HG02943 (cell line): ENCODE results near the gene PCBD2.
"Not testable (repeated sequence)": the region's sequence is repeated elsewhere in the genome, so short reads cannot be mapped to it uniquely, and the experiment has no call there.

ENCODE experiments used
- ATAC-seq: cut with Tn5 transposase; IDR thresholded peaks from one replicate; pipeline ENCODE4 v1.9.1; 2021; ENCODE audit warnings: mild to moderate bottlenecking, low read depth, moderate library complexity; ENCODE audit not compliant: unreplicated experiment

PCBD2 gene

GRCh38 chr5:134949316-134949715 is 44.4 kb downstream of the PCBD2 start:
- ATAC-seq: no peak

- ATAC-seq: no peak
Observed at GRCh38 chr5:134957920-134958608, 53.1 kb downstream of the PCBD2 start.

DNA sequence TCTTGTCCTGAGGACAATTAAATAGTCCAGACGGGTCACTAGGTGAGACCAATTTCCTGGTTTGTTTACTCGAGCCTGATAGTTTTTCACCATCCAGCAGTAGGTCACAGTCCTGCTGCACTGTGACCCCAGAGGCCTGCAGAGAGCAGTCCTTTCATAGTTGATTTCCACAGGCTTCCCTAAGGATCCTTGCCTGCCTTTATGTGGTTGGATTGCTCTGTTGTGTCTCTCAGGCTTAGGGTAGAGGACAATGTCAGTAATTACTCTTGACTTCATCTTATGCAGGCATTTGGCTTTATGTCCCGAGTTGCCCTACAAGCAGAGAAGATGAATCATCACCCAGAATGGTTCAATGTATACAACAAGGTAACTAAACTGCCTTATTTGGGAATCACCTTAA is 53.8 kb downstream of the PCBD2 start:
- ATAC-seq: no peak

- no peak for ATAC-seq
Observed at GRCh38 chr5:134963098-134963497, 58.2 kb downstream of the PCBD2 start.

DNA sequence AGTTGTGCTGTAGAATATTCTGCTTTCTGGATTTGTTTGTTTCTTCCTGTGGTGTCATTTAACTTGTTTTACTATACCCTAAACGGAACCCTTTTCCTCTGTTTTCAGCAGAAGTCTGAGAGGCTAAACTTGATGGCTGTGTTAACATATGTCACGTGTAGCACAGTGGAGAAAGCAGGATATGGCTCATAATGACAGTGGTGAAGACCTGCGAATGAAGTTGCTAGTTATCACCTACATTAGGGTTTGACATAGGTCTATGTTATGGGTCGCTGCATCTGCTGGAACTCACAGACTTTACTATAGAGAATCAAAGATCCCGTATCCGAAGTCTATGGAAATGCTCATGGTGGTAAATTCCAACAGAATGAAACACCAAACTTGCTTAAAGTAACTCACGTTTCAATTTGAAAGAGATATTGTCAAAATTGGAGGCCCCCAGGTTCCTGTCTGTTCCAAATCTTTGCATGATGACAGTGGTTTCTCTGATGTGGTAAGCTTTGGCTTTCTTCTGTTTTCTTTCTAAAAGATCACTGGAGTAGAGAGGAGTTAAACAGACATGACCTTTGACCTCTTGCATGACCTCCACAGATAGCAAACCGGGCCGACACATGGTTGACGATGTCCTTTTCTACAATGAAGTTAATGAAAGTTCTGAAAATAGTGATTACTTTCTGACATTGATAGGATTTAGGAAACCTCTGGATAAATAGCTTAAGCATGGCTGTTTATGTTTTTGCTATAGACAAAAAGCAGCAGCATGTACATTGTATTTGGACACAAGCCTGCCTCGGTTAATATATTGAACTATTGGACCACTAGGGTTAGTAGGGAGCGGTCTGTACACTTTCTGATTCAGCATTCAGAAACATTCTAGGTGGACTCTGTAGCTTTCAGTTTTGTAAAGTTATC is 59.7 kb downstream of the PCBD2 start:
- no peak for ATAC-seq

DNA sequence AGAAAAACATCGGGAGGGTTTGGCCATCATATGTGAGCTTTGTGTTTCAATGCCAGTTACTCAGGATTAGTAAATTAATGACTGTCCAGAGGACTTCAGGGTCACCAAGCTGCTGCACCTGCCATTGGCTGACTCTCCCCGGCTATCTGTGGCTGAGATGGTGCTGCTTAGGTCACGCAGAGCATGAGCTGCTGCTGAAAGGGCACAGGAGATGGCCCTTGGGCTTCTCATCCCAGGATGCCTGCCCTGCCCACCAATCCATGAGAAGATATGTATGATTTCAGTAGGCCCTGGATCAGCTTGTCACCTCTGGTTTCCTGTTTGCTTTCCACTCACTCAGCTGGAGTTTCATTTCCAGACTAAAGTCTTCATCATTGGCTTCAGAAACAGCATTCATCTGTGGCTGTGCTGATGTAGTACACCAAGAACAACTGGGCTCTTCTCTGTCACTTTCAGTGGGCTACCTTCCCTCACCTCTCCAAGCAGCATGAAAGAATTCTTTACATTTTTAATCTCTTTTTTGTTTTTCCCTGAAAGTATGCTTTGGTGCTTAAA is 60.4 kb downstream of the PCBD2 start:
- ATAC-seq: no peak

DNA sequence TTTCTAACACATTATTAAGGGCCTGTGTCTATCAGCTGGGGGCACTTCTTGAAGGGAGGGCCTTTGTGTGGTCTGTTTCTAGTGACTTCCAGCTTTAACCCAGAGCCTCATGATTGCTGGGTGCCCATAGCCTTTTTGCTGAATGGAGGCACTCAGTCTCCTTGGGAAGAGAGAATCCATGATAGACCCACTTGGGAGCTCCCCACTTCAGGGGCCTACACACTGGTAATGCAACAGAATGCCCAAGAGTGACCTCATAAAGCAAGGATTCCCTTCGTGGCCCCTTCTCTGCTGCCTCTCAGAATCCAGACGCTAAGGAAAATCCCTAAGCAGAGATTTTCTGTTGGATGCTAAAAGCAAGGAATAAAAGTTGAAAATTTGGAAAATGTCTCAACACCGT is 62.7 kb downstream of the PCBD2 start, which contains the start of gene CATSPER3:
Gene CATSPER3, plus strand, starts transcription at position 301 of the 400 bp plus-strand sequence. Its CDS starts 85 bp downstream, at position 386.
- ATAC-seq: no peak

DNA sequence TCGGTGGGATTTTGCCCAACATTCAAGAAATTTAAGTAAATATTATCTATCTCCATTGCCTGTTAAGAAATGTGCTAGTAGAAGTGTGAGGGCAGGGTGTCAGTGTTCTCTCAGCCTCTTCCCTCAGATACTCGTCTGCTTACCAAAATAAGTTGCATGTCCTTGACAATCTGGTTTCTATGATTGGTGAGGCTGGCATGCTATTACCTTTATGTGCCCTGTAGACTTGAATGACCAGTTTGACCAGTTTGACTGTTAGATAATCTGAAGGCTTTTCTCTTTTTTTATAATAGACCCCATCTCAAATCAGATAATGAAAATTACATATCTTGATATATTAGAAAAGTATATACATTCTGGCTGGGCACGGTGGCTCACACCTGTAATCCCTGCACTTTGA is 63.1 kb downstream of the PCBD2 start:
- ATAC-seq: no peak

GRCh38 chr5:134969166-134969565 is 64.2 kb downstream of the PCBD2 start:
- ATAC-seq: no peak

GRCh38 chr5:134975078-134975715 is 70.3 kb downstream of the PCBD2 start:
- no peak for ATAC-seq

DNA sequence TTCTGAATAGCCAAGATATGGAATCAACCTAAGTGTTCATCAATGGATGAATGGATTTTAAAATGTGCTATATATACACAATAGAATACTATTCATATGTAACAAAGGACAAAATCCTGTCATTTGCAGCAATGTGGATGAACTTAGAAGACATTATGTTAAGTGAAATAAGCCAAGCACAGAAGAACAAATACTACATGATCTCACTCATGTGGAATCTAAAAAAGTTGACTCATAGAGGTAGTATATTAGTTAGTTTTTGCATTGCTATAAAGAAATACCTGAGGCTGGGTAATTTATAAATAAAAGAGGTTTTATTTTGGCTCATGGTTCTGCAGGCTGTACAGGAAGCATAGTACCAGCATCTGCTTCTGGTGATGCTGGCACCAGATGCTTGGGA is 70.9 kb downstream of the PCBD2 start:
- no peak for ATAC-seq

GRCh38 chr5:134976841-134977240 is 71.9 kb downstream of the PCBD2 start:
- ATAC-seq: no peak

DNA sequence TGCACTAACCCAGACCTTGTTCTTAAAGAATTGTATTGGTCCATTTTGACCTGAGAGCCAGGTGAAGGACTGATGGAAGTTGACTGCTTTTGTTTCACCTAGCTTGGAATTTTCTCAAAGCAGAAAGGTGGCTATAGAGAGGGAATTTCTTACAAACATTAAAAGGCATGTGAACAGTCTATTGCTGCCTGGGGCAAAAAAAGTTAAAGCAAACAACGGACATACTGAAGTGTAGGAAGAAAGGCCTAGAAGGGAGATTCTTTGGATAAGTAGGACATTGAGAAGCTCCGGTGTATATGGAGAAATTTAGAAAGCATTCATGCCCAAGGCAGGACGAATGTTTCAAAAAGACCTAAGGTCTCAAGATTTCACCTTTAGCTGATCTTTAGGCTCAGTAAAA is 74.5 kb downstream of the PCBD2 start:
- ATAC-seq: no peak

DNA sequence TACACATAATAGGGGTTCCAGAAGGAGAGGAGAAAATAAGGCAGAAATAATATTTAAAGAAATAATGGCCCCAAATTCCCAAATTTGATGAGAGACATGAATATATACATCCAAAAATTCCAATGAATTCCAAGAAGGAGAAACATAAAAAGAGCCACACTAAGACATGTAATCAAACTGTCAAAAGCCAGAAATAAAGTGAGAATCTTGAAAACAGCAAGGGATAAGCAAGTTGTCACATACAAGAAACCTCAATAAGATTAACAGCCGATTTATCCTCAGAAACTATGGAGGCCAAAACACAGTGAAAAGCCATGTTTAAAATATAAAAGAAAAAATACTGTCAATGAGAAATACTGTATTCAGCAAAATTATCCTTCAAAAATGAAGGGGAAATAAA is 77.3 kb downstream of the PCBD2 start:
- ATAC-seq: no peak

DNA sequence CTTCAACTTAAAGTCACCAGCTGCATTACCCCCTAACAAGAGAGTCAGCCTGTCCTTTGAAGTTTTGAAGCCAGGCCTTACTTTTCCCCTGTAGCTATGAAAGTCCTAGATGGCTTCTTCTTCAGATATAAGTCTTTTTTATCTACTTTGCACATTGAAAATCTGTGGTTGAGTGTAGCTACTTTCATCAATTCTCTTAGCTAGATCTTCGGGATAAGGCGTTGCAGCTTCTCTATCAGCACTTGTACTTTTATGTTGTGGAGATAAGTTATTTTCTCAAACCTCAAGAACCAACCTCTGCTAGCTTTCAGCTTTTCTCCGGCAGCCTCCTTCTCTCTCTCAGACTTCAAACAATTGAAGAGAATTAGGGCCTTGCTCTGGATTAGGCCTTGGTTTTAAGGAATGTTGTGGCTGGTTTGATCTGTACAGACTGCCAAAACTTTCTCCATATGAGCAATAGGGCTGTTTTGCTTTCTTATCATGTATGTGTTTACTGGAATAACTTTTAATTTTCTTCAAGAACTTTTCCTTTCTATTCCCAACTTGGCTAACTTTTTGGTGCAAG is 84.4 kb downstream of the PCBD2 start:
- no peak for ATAC-seq

DNA sequence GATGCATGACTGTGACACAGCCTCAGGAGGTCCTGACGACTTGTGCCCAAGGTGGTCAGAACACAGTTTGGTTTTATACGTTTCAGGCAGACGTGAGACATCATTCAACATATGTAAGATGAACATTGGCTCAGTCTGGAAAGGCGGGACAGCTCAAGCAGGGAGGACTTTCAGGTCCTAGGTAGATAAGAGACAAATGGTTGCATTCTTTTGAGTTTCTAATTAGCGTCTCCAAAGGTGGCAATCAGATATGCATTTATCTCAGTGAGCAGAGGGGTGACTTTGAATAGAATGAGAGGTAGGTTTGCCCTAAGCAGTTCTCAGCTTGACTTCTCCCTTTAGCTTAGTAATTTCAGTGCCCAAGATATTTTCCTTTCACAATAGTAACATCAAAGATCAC is 85.3 kb downstream of the PCBD2 start:
- ATAC-seq: not testable (repeated sequence)

DNA sequence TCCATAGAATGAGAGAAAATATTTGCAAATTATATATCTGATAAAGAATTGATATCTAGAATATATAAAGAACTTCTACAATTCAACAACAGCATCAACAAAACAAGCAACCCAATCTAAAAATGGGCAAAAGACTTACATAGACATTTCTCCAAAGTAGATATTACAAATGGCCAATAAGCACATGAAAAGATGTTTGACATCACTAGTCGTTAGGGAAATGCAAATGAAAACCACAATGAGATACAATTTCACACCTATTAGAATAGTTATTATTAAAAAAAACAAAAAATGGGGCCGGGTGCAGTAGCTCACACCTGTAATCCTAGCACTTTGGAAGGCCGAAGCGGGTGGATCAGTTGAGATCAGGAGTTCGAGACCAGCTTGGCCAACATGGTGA is 87.2 kb downstream of the PCBD2 start:
- no peak for ATAC-seq

- no peak for ATAC-seq
Observed at GRCh38 chr5:134993161-134993560, 88.2 kb downstream of the PCBD2 start.

- ATAC-seq: no peak
Observed at GRCh38 chr5:134994560-134995156, 89.7 kb downstream of the PCBD2 start.

DNA sequence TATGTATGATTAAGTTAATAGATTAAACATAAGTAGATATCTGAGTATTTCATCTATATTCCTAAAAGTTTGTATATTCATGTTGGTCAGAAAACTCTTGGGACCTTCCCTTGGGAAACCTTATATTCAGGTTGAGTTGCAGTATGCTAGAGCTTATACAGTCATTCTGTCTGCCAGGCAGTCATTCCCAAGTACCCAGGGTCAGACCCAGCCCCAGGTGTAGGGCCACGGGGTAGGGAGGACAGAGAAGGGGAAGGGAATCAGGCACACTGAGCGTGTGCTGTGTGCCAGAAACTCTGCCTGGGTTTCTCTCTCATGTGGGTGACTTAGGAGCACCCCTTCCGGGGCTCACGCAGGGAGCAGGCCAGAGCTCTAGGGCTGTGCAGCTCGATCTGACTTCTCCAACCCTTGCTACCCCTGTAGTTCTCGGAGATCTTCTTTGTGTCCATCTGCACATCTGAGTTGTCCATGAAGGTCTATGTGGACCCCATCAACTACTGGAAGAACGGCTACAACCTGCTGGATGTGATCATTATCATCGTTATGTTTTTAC is 91.0 kb downstream of the PCBD2 start:
- no peak for ATAC-seq
